GM08714 (cell line): ENCODE data around the gene GABRB2.
A peak's percentile ranks its signal among the peaks of the same experiment; 100 is the strongest.

Experiments
- H3K4me3 ChIP-seq: fragments of 200-500 bp; sonication (Bioruptor generic); 2 replicates; pipeline ENCODE4 v1.5.1; 2014; ENCODE audit warnings: mild to moderate bottlenecking, low read length, inconsistent platforms
- ZNF274 ChIP-seq: IDR thresholded peaks from 2 replicates; pipeline ENCODE4 v1.6.1; 2012; ENCODE audit warnings: mild to moderate bottlenecking, low read depth, low read length

Gene GABRB2

GRCh38 chr5:161546470-161547301 is at the start of gene GABRB2:
Gene GABRB2, minus strand, starts transcription at chr5:161546725. Its CDS starts 82 bp downstream, at chr5:161546643.
- peak within 1 kb of the TSS; percentile 96 for H3K4me3 ChIP-seq
- no peak for TF ChIP-seq ZNF274

GRCh38 chr5:161585798-161586197 is 39.3 kb upstream of the GABRB2 start:
- TF ChIP-seq ZNF274, result no peak
- no peak overlapping the region for H3K4me3 ChIP-seq

DNA sequence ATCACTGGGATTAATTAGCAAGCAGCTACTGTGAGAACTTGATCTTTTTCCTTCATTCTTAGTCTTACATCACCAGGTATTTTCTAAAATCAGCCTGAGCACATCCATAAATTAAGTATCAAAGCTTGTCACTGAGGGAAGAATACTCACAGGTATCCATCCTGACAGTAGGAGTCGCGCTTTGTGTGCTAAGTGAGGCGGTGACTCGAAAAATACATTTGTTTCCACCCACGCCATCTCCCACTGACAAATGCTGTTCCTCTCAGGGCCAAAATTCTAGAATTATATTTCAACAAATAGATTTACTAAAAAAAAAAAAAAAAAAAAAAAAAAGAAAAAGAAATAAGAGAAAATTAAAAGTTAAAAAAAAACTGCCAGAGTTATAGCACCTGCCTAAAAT is 34.1 kb upstream of the GABRB2 start:
- no peak overlapping the region for H3K4me3 ChIP-seq
- no peak for TF ChIP-seq ZNF274

GRCh38 chr5:161572914-161573313 is 26.4 kb upstream of the GABRB2 start:
- H3K4me3 ChIP-seq, result no peak overlapping the region
- no peak for TF ChIP-seq ZNF274

DNA sequence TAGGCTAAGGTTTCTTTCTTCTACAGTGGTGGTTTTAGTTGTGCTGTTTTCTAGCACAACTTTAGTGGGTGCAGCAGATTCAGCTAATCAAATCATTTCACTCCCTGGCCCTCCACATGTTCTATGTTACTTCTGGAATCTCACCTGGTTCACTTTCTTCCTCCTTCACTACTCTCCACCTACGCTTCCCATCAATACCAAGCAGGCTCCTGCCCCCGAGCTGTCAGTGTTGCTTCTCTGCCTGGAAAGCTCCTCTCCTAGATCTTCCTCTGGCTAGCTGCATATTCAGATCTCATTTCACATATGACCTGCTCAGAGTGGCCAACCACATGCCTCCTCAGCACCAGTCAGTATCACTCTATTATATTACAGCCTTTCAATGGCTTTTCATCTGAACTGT is 19.6 kb upstream of the GABRB2 start:
- no peak overlapping the region for H3K4me3 ChIP-seq
- TF ChIP-seq ZNF274, result no peak

- no peak for TF ChIP-seq ZNF274
- no peak overlapping the region for H3K4me3 ChIP-seq
These were observed 15.9 kb upstream of the GABRB2 start for GRCh38 chr5:161562446-161562845.

DNA sequence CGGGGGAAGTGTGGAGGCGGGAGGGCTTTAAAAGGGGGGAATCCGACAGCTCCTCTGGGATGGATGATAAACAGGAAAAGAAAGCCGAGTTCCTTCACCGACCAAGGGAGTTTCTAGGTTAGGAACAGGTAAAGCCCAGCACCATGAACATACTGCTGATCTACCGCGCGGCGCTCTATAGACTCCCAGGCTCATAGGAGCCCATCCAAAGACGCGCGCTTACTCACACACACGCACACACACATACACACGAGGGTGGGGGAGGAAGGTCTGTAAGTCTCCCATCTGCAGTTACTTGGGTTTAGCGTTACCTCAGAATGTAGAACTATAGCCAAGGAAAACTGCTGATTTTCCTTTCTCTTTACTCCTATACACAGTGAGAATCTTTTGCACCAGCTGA is 2.6 kb upstream of the GABRB2 start:
- H3K4me3 ChIP-seq, result no peak overlapping the region
- TF ChIP-seq ZNF274, result no peak

- H3K4me3 ChIP-seq, result no peak overlapping the region
- no peak for TF ChIP-seq ZNF274
These were observed 2.1 kb upstream of the GABRB2 start for GRCh38 chr5:161548487-161549094.

DNA sequence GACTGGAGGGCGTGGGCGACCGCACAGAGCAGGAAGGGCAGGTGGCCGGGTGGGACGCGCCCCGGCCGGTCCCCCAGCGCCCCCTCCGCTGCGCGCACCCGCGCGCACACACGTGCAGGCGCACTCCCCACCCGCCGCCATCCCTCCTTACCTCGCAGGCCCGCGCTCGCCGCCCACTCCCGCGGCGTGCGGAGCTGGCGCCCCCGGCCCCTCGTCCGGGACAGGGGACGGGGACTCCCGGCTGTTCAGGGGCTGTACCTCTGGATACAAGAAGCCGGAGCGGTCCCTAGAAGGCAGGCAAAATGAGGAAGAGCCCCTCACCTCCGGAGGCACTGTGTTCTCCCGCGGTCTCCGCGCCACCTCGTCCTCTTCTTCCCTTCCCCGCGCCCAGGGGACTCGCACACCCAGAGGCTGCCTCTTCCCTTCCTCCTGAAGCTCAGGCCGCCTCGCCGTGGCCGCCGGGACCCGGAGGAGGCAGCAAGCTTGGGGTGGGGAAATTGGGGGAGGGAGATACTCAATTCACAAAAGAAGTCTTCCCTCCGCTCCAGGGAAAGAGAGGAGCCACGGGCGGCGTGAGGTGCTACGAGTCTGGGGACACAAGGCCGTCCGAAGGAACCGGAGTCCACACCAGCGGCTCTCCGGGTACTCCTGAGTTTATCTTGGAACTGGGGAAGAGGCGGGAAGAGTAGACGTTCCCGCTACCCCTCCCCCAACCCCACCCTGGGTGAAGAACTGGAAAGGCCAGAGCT is 1.4 kb upstream of the GABRB2 start:
- no peak for TF ChIP-seq ZNF274
- H3K4me3 ChIP-seq, result peak overlapping the region; percentile 96; the same call in 1 of the 2 replicates

DNA sequence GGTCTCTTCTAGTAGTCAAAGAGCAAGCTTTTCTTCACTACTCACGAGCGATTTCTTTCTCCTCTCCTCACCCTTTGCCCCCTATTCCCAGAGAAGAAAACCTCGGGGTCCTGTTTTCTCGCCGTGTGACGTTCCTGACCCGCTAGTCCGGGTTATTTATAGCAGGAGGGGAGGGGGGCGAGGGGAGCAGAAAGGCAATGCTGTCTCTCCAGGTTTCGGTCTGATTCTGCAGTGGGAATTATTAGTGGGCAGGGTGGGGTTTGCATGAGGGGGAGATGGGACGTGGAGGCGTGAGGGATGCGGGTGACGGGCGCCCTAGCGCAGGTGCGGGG is 847 bp upstream of the GABRB2 start:
- peak overlapping the region; percentile 96 for H3K4me3 ChIP-seq
- no peak for TF ChIP-seq ZNF274

GRCh38 chr5:161546095-161546469 is 443 bp downstream of the GABRB2 start:
- no peak for TF ChIP-seq ZNF274
- H3K4me3 ChIP-seq, result peak overlapping the region; percentile 96

- TF ChIP-seq ZNF274, result no peak
- no peak overlapping the region for H3K4me3 ChIP-seq
These were observed 1.0 kb downstream of the GABRB2 start for GRCh38 chr5:161545344-161546094.

GRCh38 chr5:161544350-161544765 is 2.2 kb downstream of the GABRB2 start:
- H3K4me3 ChIP-seq, result no peak overlapping the region
- no peak for TF ChIP-seq ZNF274

DNA sequence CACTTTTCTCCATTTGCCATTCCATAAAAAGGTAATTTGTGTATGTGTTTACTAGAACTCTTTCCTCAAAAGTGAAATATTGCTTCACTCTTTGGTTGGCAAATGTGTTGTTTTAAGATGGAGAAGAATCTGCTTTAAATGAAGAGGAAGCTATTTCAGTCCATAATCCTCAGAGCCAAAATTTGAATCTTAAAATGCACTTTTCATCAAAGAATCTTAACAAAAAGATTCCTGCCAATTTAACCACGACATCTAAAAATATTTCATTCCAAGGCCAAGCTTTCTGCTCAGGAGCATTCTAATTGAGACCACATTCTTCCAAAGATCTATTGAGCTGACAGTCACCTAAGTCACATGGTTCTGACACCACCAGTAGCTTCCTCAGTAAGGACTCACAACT is 7.5 kb downstream of the GABRB2 start:
- H3K4me3 ChIP-seq, result no peak overlapping the region
- TF ChIP-seq ZNF274, result no peak
